NOMO-1 treated with DMSO at 0.1 percent for 48 hours (cell line): ENCODE results near the gene OSBP2.
"Not testable (repeated sequence)": the region's sequence is repeated elsewhere in the genome, so short reads cannot be mapped to it uniquely, and the experiment has no call there.

Experiments
- DNase-seq: peaks from one replicate; lab custom pipeline; 2025; ENCODE audit not compliant: unreplicated experiment; lab: John Stamatoyannopoulos, UW

OSBP2 gene

DNA sequence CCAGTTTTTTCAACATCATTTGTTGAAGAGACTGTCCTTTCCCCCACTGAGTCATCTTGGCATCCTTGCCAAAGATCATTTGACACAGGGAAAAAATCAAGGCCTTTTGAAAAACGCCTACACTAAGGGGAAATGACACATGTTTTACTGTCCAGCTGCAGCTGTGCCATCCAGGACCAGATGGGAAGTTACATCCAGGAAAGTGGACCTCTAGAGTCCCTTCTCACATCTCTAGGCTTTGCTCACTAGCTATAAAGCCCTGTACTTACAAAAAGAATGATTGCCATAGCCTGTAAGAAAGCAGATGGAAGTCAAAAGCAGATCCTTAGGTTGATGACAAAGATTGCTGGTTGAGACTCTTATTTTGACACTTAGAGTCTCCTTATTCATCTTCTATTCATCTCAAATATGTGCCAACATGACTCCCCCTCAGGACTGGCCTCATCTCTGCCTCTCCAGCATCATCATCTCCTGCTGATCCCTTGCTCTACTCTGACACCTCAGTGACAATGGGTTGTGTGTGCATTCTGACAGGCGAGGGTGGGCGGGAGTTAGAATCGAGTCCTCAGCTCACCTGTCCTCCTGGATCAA, 22.8 kb downstream of the OSBP2 start:
- no peak for DNase-seq

DNA sequence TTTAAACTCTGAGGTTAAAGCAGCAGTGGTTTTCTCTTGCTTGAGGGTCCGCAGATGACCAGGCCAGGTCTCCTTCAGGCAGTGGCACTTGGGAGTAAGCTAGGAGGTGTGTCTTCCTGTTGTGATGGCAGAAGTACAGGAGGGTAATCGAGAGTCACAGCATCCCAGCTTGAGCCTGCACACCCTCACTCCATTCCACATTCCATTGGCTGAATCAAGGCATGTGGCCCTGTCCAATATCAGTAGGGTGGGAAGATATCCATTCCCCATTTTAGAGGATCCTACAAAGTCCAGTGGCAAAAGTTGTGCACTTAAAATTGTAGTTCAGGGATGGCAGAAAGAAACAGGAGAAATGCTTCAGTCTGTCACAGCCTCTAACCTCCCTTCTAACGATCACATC, 23.3 kb downstream of the OSBP2 start:
- no peak for DNase-seq

DNA sequence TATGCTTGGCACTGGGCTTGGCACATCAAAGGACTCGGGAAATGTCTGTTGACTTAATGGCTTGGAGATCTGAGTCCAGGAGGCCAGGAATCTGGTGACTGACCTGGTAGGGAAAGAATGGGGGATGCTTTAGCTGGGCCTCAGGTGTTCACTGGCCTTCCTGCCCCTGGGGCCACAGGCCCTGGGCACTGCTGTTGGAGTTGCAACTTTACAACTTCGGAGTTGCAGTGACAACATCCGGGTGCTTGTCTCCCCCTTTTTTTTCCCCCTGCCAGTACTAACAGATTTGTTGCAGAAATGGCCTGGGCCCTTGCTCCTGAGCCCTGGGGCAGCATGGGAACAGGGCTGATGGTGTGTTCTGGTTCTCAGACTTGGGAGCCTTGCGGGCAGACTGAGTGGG, 23.8 kb downstream of the OSBP2 start:
- no peak for DNase-seq

DNA sequence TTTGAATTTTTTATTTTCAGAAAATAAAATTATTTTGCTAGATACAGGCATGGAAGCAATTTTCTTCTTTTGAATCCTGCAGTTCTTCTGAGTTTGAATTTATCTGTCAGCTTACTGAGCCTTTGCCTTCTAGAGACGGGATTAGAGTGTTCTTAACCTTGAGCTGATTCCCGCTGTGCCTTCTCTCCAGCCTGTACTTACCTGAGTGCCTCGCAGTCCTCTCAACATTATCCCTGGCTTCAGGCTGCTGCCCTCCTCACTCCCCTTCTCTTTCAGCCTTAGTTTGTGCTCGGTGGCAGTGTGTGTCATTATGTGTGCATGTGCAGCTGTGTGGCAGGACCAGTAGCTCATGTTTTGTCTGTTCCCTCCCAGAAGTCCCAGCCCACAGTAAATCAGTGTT, 24.3 kb downstream of the OSBP2 start:
- DNase-seq = no peak

DNA sequence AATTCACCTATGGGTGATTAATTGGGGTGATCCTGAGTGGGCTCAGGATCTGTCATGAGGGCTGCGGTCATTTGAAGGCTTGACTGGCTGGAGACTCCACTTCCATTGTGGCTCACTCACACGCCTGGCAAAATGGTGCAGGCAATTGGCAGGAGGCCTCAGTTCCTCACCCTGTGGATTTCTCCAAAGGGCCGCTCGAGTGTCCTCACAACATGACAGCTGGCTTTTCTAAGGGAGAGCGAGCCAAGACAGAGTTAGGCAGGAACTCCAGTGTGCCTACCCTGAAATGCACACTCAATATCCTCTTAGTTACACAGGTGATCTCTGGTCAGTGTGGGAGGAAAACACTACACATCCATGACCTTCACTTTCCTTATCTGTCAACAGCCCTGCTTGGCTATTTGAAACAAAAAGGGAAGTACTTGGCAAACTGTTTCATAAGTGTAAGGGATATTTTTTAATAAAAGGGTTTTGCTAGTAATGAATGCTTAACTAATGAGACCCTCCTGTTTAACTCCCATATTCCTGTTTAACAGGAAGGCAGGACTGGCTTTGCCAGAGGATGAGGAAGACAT, 25.7 kb downstream of the OSBP2 start:
- DNase-seq = no peak

DNA sequence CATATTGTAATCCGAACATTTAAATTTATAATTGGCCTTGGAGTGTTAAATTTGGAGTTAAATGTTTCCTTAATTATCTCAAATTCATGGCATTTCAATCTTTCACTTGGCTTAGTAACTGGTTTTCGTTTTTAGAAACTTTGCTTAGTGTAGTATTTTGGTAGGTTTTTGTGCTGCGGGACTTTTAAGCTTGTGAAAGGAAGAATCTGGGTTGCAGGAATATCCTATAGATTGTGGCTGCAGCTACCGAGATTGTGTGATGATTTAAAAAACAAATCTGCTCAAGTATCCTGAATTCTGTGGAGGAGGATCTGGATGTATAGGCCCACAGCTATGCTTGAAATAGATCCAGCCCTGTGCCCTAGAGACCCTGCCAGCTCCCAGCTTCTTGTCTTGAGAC, 27.1 kb downstream of the OSBP2 start:
- DNase-seq = no peak

DNA sequence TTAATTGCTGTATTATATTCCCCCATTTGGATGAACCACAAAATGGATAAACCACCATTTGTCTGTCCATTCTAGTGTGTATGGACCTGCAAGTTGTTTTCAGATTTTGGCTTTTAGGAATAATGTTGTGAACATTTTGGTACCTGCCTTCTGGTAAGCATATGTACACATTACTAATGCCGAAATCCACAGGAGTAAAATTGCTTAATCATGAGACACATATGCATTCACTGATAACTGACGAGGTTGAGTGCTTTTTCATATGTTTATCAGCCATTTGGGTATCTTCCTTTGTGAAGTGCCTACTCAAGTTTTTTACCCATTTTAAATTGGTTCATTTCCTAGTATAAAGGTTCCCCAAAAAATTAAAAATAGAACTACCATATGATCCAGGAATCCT, 34.2 kb downstream of the OSBP2 start:
- no peak for DNase-seq

DNA sequence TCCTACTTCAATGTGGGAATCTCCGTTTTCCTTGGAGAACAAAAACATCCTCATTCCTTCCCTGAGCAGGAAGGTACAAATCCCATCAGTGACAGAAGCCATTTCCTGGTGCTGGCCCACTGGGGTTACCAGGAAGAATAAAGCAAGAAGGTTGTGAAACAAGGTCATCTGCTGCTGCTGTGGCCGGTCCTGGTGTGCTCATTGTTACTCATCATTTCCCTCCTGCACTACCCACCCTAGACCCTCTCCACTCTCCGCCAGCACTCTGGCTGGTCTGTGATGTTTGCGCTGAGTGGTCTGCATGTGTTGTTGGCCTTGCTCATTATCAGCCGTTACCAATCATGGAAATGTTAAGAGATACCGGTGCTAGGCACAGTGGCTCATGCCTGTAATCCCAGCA, 37.0 kb downstream of the OSBP2 start:
- no peak for DNase-seq

DNA sequence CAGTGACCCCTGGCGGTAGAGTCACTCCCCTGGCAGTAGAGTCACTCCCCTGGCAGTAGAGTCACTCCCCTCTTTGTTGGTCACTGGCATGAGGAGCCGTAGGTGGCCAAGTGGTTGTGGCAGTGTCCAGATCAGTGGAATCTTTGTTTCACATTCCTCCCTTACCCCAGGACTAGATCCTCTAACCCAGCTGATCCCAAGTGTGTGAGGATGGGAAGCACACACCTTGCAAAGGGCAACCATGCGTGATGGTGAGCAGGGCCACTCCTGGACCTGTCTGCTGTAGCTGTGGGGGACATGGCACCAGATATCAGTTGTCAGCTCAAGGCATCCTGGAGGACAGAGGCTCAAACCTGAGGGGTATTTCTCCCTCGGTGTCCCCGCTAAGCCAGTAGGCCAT, 37.8 kb downstream of the OSBP2 start:
- no peak for DNase-seq

DNA sequence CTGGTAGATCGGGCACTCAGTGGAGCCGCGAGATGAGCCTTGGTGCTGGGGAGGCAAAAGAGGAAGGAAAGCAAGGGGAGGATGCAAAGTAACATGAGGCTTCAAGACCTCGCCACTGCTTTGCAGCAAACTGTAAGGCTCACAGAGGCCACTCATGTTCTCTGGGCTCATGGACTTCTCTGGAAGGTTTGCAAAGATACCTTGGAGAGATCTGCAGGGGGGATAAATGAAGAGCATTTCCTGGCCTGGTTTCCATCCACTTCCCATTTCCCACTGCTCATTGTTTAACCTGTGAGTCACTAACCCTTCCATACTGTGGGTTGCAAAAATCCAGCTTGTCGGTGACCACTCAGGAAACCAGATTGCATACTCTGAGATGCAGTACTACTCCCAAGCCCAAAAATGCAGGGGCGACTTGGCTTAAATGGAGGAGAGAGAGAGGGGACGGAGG, 38.5 kb downstream of the OSBP2 start:
- DNase-seq = peak; percentile 52

DNA sequence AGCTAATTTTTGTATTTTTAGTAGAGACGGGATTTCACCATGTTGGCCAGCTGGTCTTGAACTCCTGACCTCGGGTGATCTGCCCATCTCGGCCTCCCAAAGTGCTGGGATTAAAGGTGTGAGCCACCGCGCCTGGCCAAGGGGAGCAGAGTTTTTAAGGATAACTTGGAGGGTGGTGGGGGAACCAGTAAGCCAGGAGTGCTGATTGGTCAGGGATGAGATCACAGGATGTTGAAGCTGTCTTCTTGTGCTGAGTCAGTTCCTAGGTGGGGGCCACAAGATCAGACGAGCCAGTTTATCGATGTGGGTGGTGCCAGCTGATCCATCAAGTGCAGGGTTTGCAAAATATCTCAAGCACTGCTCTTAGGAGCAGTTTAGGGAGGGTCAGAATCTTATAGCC, 45.3 kb downstream of the OSBP2 start:
- not testable (repeated sequence) for DNase-seq

DNA sequence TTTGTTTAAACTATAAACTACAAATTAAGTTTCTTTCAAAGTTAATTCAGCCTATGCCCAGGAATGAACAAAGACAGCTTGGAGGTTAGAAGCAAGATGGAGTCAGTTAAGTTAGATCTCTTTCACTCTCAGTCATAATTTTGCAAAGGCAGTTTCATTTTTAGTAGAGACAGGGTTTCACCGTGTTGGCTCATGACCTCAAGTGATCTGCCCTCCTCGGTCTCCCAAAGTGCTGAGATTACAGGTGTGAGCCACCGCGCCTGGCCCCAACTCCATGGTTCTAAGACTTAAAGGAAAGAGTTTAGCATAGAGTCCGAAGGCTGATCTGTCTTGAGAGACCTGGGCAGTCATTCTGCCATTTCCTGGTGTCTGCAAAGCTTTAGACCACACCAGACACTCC, 45.8 kb downstream of the OSBP2 start:
- DNase-seq = not testable (repeated sequence)

DNA sequence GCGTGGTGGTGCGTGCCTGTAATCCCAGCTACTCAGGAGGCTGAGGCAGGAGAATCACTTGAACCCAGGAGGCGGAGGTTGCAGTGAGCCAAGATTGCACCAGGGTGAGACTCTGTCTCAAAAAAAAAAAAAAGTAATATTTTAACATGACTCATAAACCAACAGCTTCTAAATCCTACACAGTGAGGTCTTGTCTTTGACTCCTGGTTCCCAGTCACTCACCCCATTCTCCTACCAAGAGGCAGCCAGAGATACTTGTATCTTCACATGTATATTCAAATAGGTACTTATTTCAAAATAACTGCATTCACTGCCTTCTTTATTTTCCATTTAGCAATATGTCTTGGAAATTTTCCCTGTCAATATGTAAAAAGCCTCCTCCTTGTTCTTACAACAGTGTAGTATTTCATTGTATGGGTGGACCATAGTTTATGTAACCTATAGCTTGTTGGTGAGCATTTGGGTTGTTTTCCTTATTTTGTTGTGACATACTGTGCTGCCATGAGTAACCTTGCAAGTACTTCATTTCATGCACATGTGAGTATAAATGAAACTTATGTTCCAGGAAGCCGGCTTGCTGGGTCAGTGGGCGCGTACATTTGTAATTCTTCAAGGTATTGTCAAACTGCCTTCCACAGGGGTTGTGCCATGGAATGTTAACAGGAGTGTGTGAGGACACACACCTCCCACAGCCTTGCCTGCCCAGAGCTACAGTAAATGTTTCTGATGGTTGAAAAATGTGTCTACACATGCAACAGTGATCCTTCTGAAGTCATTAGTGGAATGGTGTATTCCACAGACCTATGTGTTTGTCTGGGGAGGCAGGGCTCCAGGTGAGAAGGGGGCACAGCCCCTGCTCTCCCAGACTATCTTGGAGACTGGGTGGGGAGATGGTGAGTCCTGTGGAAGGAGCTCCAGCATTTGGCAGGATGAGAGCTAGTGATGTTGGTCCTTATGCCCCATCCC, 47.9 kb downstream of the OSBP2 start:
- DNase-seq = no peak

DNA sequence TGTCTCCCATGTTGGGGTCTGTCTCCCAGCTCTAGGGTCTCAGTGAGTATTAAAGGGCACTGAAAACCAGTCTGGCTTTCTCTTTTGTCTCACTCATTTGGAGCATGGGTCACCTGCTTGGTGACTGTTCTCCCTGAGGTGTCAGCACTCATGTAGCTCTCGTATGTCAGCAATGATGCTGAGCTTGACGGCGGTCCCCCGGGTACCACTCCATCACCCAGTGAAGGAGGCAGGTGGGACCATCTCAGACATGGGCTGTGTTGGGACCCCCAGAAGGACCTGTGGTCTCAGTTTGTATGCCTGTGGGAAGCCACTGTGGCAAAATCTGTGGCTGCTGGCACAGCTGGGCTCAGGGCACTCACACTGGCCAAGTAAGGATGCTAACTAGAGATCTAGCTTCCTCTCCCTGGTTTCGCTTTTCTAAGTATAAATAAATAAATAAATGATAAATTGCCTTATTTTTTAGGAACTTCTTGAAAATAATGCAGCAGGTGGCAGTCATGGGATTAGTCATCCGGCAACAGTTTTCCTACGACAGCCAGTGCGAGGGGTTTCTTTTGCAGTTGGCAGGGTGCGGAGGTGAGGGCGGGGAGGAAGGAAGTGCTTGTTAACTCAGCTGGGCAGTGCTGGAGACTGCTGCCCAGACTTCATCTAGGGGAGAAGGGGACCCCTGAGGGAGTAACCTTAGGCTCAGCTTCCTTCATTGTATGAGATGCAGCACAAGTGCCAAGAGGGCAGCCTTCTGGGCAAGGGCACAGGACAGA, 48.8 kb downstream of the OSBP2 start:
- peak; percentile 9 for DNase-seq

DNA sequence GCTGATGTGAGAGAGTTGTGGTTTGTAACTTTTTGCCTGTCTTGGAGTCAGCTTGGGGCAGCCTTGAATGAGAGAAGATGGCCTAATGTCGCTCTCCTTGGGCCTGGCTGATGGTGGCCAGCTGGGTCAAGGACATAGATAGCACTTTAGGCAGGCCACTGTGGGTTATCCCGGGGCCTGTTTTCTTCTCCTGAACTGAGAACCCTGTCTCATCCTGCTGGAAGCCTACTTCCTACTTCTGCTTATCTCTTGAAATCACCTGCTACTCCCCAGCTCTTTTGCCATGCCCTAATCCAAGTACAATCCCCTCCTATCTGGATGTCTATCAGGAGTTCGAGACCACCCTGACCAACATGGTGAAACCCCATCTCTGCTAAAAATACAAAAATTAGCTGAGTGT, 49.5 kb downstream of the OSBP2 start:
- DNase-seq = no peak

DNA sequence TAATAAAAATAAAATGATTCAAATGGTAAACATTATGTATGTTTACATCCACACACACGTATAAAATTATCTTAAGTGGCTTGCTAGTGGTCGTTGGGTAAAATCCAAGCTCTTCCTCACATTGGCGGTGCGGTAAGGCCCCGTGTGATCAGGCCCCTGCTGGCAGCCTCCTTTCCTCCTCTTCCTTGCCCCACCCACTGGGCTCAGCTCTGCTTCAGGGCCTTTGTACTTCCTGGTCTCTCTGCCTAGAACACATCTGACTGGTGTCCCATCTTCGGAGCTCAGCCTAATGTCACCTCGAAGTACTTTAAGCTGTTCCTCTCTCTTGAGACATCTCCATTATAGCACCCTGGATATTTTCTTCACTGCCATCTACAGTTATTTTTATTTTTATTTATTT, 52.8 kb downstream of the OSBP2 start:
- no peak for DNase-seq

DNA sequence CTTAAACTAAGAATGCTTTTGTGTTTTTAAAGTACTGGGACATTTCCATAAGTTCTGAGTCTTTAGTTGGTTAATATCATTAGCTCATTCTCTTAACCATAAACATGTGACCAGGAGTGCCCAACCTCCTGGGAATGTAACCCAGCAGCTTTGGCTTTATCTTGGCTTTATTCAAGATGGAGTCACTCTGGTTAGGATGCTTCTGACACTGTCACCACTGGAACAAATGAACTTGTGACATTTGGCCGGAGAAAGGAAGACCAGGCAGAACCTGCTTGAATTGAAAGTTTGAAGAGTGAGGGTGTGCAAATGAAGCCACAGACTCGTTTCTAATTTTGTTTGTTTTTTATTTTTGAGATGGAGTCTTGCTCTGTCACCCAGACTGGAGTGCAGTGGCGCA, 54.6 kb downstream of the OSBP2 start:
- no peak for DNase-seq

DNA sequence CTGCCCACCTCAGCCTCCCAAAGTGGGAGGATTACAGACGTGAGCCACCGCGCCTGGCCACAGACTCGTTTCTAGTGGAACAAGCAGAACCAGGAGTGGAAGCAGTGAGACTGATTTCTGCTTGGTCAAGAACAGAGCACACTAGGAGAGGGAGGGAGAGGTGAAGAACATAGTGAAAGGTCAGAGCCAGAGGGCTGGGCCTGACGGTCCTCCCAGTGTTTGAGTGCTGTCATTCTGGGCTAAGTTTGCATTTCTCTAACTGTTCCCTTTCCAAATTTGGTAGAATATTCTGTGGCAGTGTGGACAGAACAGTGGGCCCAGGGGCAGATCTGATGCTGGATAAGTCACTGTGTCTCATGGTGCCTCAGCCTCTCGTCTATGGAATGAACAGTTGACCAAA, 55.2 kb downstream of the OSBP2 start:
- no peak for DNase-seq

DNA sequence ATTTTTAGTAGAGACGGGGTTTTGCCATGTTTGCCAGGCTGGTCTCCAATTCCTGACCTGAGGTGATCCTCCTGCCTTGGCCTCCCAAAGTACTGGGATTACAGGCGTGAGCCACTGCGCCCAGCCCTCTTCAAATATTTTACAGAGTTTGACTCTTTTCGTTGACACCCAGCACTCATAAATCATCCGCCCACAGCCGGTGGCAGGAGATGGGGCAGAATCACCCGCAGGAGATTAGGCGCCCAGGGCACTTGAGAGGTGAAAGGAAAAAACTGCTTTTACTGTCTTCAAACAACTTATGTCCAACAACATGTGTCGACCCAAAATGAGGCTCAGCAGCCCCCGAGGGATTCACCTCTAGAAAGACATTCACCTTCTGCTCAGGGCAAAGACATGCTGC, 56.9 kb downstream of the OSBP2 start:
- DNase-seq = no peak

DNA sequence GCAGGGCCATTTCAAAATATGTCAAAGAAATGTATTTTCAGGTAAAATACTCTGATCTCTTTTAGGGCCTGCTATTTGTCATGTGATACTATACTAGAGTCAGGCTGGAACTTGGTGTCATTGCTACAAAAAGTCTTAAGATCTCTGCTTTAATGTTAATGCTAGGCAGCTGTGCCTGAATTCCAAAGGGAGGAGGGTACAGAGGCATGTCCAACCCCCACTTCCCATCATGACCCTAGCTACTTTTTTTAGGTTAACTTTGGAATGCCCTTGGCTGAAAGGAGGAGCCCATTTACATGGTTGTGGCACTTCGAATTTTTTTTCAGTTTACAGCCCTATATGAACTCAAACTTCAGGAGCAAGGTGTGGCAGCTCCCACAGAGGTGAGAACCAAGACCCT, 58.1 kb downstream of the OSBP2 start:
- no peak for DNase-seq

DNA sequence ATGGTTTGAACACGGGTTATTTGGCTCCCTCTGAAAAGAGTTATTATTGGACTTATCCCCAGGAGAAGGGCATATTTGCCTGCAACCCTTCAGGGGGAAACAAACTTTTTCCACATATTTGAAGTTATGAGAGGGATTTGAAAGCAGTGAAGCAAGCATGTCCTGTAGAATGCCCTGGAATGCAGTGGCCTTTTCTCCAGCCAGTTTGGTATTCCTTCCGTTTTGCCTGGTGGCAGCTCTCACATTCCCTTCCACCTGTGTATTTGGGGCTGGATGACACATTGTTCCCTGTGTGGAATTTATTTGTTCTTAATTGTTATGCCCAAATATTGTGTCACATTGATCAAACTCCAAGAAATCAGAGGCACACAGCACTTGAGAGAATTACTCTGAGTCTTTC, 59.0 kb downstream of the OSBP2 start:
- DNase-seq = no peak
